ENCODE data around the gene CELF1. TPM values are rescaled to one million over a fixed set of nuclear protein-coding genes. Genes with fewer than 3 reads are reported as not detected.

Gene CELF1
- total RNA-seq, 1 donor from 2014 or later: 125 TPM

DNA sequence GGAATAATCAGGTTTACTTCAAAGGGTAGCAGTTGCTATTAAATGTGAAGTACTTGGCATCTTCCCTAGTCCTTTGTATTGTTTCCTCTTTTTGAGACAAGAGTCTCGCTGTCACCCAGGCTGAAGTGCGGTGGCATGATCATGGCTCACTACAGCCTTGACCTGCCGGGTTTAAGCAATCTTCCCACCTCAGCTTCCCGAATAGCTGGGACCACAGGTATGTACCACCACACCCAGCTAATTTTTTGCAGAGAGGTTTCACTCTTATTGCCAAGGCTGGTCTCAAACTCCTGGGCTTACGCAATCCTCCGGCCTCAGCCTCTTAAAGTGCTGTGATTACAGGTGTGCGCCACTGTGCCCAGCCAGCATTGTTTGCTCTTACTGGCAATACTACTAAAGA is 67.8 kb downstream of the CELF1 start:
- TF ChIP-seq, protein P1, sequence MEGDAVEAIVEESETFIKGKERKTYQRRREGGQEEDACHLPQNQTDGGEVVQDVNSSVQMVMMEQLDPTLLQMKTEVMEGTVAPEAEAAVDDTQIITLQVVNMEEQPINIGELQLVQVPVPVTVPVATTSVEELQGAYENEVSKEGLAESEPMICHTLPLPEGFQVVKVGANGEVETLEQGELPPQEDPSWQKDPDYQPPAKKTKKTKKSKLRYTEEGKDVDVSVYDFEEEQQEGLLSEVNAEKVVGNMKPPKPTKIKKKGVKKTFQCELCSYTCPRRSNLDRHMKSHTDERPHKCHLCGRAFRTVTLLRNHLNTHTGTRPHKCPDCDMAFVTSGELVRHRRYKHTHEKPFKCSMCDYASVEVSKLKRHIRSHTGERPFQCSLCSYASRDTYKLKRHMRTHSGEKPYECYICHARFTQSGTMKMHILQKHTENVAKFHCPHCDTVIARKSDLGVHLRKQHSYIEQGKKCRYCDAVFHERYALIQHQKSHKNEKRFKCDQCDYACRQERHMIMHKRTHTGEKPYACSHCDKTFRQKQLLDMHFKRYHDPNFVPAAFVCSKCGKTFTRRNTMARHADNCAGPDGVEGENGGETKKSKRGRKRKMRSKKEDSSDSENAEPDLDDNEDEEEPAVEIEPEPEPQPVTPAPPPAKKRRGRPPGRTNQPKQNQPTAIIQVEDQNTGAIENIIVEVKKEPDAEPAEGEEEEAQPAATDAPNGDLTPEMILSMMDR (conservative IDR thresholded peaks at IDR 0.05): no peak
- Mint-ChIP-seq H3K27me3 (no peaks in the 10 kb centered on the region), H3K36me3 (peaks cover 33% of the 10 kb centered on the region), H3K4me3 (no peak overlapping the region), H3K9me3 (no peaks in the 10 kb centered on the region), H3K27ac (no peak overlapping the region), H3K4me1 (ENCODE audit: unreplicated experiment) (no peaks in the 10 kb centered on the region)
- DNase-seq (ENCODE audit: extremely low spot score, unreplicated experiment): no peak

DNA sequence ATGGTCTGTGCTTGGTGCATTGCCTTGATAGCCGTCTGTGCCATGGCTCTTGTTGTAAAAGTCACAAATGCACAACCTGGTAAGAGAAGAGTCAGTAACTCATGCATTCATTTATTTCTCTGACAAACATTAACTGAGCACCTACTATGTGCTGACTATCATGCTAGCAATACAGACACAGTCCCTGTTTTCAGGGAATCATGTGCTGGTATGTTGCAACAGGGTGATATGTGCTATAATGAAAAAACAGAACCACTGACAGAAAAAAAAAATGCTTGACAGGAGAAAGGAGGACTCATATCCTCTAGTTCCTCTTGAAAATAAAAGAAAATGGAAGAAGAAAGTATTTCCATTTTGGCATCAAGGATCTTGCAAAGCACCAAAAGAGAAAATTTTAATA is 69.5 kb downstream of the CELF1 start:
- Mint-ChIP-seq H3K36me3 (peaks cover 32% of the 10 kb centered on the region), H3K27ac (no peak overlapping the region), H3K4me1 (ENCODE audit: unreplicated experiment) (no peaks in the 10 kb centered on the region), H3K27me3 (no peaks in the 10 kb centered on the region), H3K4me3 (no peak overlapping the region), H3K9me3 (no peaks in the 10 kb centered on the region)
- TF ChIP-seq, protein P1 (conservative IDR thresholded peaks at IDR 0.05): no peak
- no peak for DNase-seq (ENCODE audit: extremely low spot score, unreplicated experiment)

DNA sequence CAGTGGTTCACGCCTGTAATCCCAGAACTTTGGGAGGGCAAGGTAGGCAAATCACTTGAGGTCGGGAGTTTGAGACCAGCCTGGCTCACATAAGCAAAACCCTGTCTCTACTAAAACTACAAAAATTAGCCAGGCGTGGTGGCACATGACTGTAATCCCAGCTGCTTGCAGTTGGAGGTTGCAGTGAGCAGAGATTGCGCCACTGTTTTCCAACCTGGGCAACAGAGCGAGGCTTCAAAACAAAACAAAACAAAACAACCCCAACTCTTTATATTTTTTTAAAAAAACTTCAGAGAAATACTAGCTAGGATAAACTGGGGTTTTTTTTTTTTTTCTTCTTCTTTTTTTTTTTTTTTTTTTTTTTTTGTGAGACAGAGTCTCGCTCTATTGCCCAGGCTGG is 72.2 kb downstream of the CELF1 start:
- no peaks in the 10 kb centered on the region for H3K27me3 Mint-ChIP-seq
- TF ChIP-seq, protein P1 (conservative IDR thresholded peaks at IDR 0.05): no peak
- no peak overlapping the region for H3K4me3 Mint-ChIP-seq
- no peaks in the 10 kb centered on the region for H3K4me1 Mint-ChIP-seq (ENCODE audit: unreplicated experiment)
- no peaks in the 10 kb centered on the region for H3K9me3 Mint-ChIP-seq
- H3K36me3 Mint-ChIP-seq: peaks cover 34% of the 10 kb centered on the region
- H3K27ac Mint-ChIP-seq: no peak overlapping the region
- no peak for DNase-seq (ENCODE audit: extremely low spot score, unreplicated experiment)

DNA sequence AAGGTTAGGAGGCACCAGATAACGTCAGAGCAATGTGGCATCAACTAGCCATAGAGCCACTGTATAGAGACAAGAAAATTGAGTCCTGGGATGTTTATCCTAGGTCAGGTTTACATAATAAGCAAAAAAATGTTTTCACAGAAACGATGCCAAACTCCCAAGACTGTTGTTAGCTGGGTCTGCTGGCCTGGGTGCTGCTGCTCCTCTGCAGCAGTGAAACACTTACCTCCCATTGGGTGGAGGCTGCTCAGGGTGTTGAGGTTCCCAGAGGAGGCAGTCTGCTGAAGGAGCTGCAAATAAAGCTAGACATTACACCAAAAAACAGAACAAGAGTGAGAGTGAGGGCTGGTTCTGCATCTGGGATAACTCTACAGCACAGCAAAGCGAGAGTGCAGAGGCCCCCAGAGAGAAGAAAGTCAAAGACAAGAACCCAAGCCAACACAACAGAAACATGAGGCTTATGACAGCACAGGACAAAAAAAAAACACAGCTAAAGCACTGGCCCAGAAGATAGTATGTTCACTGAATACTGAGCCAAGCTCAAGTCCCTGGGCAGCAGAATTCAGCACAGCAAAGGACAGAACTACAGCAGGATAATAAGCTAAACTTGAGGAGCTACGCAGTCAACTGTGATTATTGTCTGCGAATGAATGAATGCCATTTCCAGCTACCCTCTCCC is 74.1 kb downstream of the CELF1 start:
- Mint-ChIP-seq H3K36me3 (peaks cover 38% of the 10 kb centered on the region), H3K27ac (no peak overlapping the region)

DNA sequence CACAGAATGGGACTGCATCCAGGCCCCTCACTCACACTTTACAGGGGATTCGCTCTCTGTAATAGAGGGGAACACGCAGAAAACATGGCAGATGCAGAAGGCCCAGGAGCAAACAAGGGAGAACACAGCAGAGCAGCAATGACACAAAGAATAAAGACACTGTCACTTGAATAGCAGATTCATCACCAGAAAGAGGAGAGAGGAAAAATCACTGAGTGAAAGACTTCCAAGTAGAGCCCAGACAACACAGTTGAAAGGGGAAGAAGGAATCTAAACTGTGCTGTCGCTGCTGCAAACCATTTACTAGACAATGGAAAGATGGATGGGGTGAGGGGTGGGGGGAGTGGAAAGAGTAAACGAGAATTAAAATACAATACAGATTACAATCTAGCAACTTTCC is 75.2 kb downstream of the CELF1 start:
- H3K36me3 Mint-ChIP-seq: peaks cover 41% of the 10 kb centered on the region
- H3K4me1 Mint-ChIP-seq (ENCODE audit: unreplicated experiment): no peaks in the 10 kb centered on the region
- no peak for DNase-seq (ENCODE audit: extremely low spot score, unreplicated experiment)

More for the DNA sequence above, 74.1 kb downstream of the CELF1 start:
- no peaks in the 10 kb centered on the region for H3K27me3 Mint-ChIP-seq
- no peak for DNase-seq (ENCODE audit: extremely low spot score, unreplicated experiment)
- no peaks in the 10 kb centered on the region for H3K4me1 Mint-ChIP-seq (ENCODE audit: unreplicated experiment)
- H3K4me3 Mint-ChIP-seq: no peak overlapping the region
- TF ChIP-seq, protein P1 (conservative IDR thresholded peaks at IDR 0.05): no peak
- H3K9me3 Mint-ChIP-seq: no peaks in the 10 kb centered on the region

More for the DNA sequence above, 75.2 kb downstream of the CELF1 start:
- Mint-ChIP-seq H3K9me3 (no peaks in the 10 kb centered on the region), H3K27me3 (no peaks in the 10 kb centered on the region), H3K4me3 (no peak overlapping the region), H3K27ac (peak overlapping the region; percentile 25)
- TF ChIP-seq, protein P1 (conservative IDR thresholded peaks at IDR 0.05): no peak
